Hepatocyte (in vitro differentiated cells): ENCODE results near the gene GADD45G. TPM values are rescaled to one million over a fixed set of nuclear protein-coding genes. Genes with fewer than 3 reads are reported as not detected.

Experiments used
- DNase-seq: peaks from one replicate; pipeline ENCODE4 v3.0.0-alpha.2; 2016; ENCODE audit warnings: low spot score
- H2AFZ ChIP-seq: fragments of 200-600 bp; sonication (generic); 2 replicates; pipeline ENCODE4 v1.6.0; 2016; ENCODE audit warnings: antibody characterized with exemption, mild to moderate bottlenecking
- H3K27ac ChIP-seq: fragments of 200-600 bp; sonication (generic); 2 replicates; pipeline ENCODE4 v1.5.1; 2016; ENCODE audit warnings: mild to moderate bottlenecking
- H3K27me3 ChIP-seq: fragments of 200-600 bp; sonication (generic); 2 replicates; pipeline ENCODE4 v1.6.1; 2016
- H3K36me3 ChIP-seq: fragments of 200-600 bp; sonication (generic); replicated peaks from 2 replicates; pipeline ENCODE4 v1.5.1; 2016; ENCODE audit warnings: low read depth; ENCODE audit not compliant: insufficient read depth
- H3K4me1 ChIP-seq: fragments of 200-600 bp; sonication (generic); 2 replicates; pipeline ENCODE4 v1.5.1; 2016; ENCODE audit warnings: mild to moderate bottlenecking, moderate library complexity; ENCODE audit not compliant: insufficient read depth
- H3K4me2 ChIP-seq: fragments of 200-600 bp; sonication (generic); 2 replicates; pipeline ENCODE4 v1.6.0; 2016
- H3K4me3 ChIP-seq: fragments of 200-600 bp; sonication (generic); 2 replicates; pipeline ENCODE4 v1.5.1; 2016; ENCODE audit warnings: mild to moderate bottlenecking
- H3K79me2 ChIP-seq: fragments of 200-600 bp; sonication (generic); 2 replicates; pipeline ENCODE4 v1.6.0; 2017; ENCODE audit warnings: mild to moderate bottlenecking
- H3K9me2 ChIP-seq: fragments of 200-600 bp; sonication (generic); replicated peaks from 2 replicates; pipeline ENCODE4 v1.6.0; 2017; ENCODE audit warnings: mild to moderate bottlenecking; ENCODE audit not compliant: insufficient read depth
- H3K9me3 ChIP-seq: fragments of 200-600 bp; sonication (generic); 2 replicates; pipeline ENCODE4 v1.5.1; 2016; ENCODE audit warnings: low read depth, mild to moderate bottlenecking
- H4K20me1 ChIP-seq: fragments of 200-600 bp; sonication (generic); 2 replicates; pipeline ENCODE4 v1.6.0; 2016; ENCODE audit warnings: mild to moderate bottlenecking; ENCODE audit not compliant: insufficient read depth, poor library complexity, severe bottlenecking
- EZH2 ChIP-seq: fragments of 200-600 bp; sonication (generic); IDR thresholded peaks from 2 replicates; pipeline ENCODE4 v1.6.1; 2016; ENCODE audit warnings: antibody characterized with exemption, mild to moderate bottlenecking, borderline replicate concordance
- EZH2phosphoT487 ChIP-seq: fragments of 200-600 bp; sonication (generic); IDR thresholded peaks from one replicate; pipeline ENCODE4 v1.6.1; 2018; ENCODE audit warnings: antibody characterized with exemption, mild to moderate bottlenecking, low read depth, moderate library complexity; ENCODE audit not compliant: unreplicated experiment, severe bottlenecking
- WGBS: methylation state at CpG from one replicate; pipeline ENCODE4 v1.1.6; 2016; ENCODE audit warnings: low lambda C conversion rate; ENCODE audit errors: missing lambda C conversion rate; 5-methylcytosine and 5-hydroxymethylcytosine counted together
- polyA plus RNA-seq: library from polyadenylated mRNA; unstranded; fragments of >200 nt; fragmentation: Nextera tagmentation; extraction: Ambion mirVana; gene quantifications from 2 replicates; pipeline ENCODE4 v1.2.1, GENCODE V29; 2016
- total RNA-seq: library from RNA; depleted of rRNA; stranded (reverse); fragments of >200 nt; gene quantifications from 2 replicates; pipeline ENCODE4 v1.2.3, GENCODE V29; 2014
- TF ChIP-seq, protein P1 (sequence below): fragments of 200-600 bp; sonication (generic); IDR thresholded peaks from 2 replicates; pipeline ENCODE4 v1.5.1; 2016; ENCODE audit warnings: antibody characterized with exemption, mild to moderate bottlenecking; ENCODE audit not compliant: poor library complexity

Gene GADD45G
- total and polyA plus RNA-seq, 2 experiments from 2014 or later: 15.7 to 45.1 TPM

DNA sequence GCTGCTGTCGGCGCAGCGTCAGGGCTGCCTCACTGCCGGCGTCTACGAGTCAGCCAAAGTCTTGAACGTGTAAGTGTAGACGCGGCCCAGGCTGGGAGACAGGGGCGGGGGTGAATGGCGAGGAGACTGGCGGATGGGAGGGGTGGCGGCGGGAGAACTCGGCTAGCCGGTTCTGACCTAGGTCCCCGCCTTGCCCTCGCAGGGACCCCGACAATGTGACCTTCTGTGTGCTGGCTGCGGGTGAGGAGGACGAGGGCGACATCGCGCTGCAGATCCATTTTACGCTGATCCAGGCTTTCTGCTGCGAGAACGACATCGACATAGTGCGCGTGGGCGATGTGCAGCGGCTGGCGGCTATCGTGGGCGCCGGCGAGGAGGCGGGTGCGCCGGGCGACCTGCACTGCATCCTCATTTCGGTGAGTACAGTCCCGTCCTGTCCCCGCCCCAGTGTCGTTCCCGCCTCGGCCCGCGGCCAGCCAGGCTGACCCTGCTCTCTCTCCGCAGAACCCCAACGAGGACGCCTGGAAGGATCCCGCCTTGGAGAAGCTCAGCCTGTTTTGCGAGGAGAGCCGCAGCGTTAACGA is 745 bp downstream of the GADD45G start:
- Histone ChIP-seq H3K36me3 (no peaks in the 10 kb centered on the region), H3K4me1 (peaks cover 27% of the 10 kb centered on the region), H3K4me2 (peak overlapping the region; percentile 96), H4K20me1 (no peaks in the 10 kb centered on the region), H3K9me3 (no peaks in the 10 kb centered on the region), H2AFZ (peak overlapping the region; percentile 26), H3K27me3 (no peaks in the 10 kb centered on the region), H3K79me2 (peaks cover 8% of the 10 kb centered on the region), H3K9me2 (no peaks in the 10 kb centered on the region), H3K4me3 (peak overlapping the region; percentile 92), H3K27ac (peak overlapping the region; percentile 89)
- TF ChIP-seq EZH2phosphoT487: no peak
- TF ChIP-seq EZH2: no peak
- TF ChIP-seq, protein P1, sequence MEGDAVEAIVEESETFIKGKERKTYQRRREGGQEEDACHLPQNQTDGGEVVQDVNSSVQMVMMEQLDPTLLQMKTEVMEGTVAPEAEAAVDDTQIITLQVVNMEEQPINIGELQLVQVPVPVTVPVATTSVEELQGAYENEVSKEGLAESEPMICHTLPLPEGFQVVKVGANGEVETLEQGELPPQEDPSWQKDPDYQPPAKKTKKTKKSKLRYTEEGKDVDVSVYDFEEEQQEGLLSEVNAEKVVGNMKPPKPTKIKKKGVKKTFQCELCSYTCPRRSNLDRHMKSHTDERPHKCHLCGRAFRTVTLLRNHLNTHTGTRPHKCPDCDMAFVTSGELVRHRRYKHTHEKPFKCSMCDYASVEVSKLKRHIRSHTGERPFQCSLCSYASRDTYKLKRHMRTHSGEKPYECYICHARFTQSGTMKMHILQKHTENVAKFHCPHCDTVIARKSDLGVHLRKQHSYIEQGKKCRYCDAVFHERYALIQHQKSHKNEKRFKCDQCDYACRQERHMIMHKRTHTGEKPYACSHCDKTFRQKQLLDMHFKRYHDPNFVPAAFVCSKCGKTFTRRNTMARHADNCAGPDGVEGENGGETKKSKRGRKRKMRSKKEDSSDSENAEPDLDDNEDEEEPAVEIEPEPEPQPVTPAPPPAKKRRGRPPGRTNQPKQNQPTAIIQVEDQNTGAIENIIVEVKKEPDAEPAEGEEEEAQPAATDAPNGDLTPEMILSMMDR: no peak
- under 1% methylated on average over 45 of the region's 57 CpGs for WGBS
- DNase-seq: peak; percentile 77

DNA sequence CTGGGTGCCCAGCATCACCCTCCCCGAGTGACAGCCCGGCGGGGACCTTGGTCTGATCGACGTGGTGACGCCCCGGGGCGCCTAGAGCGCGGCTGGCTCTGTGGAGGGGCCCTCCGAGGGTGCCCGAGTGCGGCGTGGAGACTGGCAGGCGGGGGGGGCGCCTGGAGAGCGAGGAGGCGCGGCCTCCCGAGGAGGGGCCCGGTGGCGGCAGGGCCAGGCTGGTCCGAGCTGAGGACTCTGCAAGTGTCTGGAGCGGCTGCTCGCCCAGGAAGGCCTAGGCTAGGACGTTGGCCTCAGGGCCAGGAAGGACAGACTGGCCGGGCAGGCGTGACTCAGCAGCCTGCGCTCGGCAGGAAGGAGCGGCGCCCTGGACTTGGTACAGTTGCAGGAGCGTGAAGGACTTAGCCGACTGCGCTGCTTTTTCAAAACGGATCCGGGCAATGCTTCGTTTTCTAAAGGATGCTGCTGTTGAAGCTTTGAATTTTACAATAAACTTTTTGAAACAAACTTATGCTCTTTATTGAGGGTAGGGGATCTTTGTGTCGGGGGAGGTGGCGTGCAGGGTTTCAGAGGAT is 1.3 kb downstream of the GADD45G start:
- Histone ChIP-seq H3K4me2 (peak overlapping the region; percentile 96), H3K27ac (peak overlapping the region; percentile 89), H3K36me3 (no peaks in the 10 kb centered on the region), H2AFZ (peak overlapping the region; percentile 26), H3K4me3 (peak overlapping the region; percentile 92), H3K9me2 (no peaks in the 10 kb centered on the region), H3K4me1 (peaks cover 27% of the 10 kb centered on the region), H3K9me3 (no peaks in the 10 kb centered on the region), H3K79me2 (peaks cover 8% of the 10 kb centered on the region), H3K27me3 (no peaks in the 10 kb centered on the region), H4K20me1 (no peaks in the 10 kb centered on the region)
- TF ChIP-seq, protein P1: no peak
- TF ChIP-seq EZH2phosphoT487 (no peak), EZH2 (no peak)
- 3% methylated on average over 40 of the region's 40 CpGs for WGBS
- peak; percentile 87 for DNase-seq

DNA sequence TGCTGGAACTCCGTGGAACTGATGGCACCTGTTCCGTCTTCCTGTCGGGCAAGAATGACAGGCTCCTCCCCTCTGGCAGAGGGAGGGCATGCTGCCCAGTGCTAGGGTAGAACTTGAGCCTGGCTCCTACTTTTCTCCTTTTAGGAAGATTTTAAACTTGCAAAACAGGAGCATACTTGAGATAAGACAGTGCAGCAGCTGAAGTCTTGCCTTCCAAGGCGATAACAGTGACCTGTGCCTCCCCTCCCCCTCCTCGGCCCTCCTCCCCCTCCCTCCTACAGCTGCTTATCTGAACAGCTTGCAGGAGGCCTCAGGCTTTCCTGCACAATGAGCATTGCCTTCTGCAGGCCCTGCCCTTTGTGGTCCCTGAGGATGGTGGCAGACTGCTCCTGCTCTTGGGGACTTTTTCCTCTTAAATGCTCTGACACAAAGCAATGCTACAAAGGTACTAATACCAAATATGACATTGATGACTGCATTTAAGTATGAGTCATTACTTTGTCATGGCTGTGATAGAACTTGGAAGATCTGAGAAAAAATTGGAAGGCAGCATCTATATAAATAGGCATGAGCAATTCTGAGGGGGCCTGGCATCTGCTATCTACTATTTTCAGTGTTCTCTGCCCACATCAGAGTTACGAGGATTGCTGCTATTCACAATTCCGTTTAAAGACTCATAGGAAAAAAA is 2.0 kb downstream of the GADD45G start:
- Histone ChIP-seq H3K4me3 (peak overlapping the region; percentile 92), H3K79me2 (peaks cover 8% of the 10 kb centered on the region), H3K4me1 (peaks cover 27% of the 10 kb centered on the region), H2AFZ (no peak overlapping the region), H3K27ac (peak overlapping the region; percentile 89), H3K27me3 (no peaks in the 10 kb centered on the region), H3K36me3 (no peaks in the 10 kb centered on the region), H4K20me1 (no peaks in the 10 kb centered on the region), H3K4me2 (peak overlapping the region; percentile 96), H3K9me2 (no peaks in the 10 kb centered on the region), H3K9me3 (no peaks in the 10 kb centered on the region)
- WGBS: 38% methylated on average over 6 of the region's 7 CpGs
- DNase-seq: peak; percentile 63
- TF ChIP-seq EZH2phosphoT487 (no peak), EZH2 (no peak)
- TF ChIP-seq, protein P1: no peak
